Measurements from ENCODE around the gene LCN9. TPM values are rescaled to one million over a fixed set of nuclear protein-coding genes. Genes with fewer than 3 reads are reported as not detected.
"Not testable (repeated sequence)": the region's sequence is repeated elsewhere in the genome, so short reads cannot be mapped to it uniquely, and the experiment has no call there.

The LCN9 gene
- total RNA-seq, 1 donor from 2014 or later: 4.8 TPM

DNA sequence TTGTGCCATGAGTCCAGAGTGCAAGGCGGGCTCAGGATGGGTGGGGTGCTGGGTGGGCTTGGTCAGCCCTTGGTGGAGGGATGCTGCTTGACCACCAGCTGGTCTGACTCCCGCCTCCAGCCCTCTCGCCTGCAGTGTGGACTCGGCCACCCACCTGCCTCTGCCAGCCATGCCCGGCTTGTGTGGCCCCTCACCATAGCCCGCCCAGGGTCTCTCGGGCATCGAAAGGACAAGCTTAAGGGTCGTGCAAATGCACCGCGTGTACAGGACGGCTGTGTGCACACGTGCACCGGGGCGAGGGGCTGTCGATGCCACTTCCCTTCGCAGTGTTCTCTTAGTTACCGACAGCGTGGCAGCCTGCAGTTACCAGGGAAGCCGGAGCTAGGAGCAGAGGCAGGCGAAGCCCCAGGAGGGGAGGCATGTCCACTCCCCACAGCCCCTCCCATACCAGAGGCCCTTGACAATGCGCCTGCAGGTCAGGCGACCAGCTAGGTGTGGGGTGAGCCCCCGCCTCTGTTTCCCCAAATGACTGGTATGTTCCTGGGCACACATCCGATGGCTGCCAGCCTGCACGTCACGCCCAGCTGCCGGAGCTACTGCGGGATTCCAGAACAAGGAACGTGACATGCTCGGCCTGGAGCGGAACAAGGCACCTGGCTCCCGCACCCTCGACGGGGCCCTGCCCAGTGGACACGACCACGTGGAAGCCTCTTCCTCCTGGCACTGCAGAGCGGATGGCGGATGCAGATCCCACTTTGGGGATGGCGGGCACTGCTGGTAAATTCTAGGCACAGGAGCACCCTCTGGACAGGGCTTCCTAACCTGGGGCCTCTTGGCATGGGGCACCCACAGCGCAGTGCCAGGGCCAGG is 7.8 kb downstream of the LCN9 start:
- Mint-ChIP-seq H3K36me3 (ENCODE audit: low read depth, unreplicated experiment) (peaks cover 5% of the 10 kb centered on the region), H3K27ac (ENCODE audit: unreplicated experiment) (no peak overlapping the region), H3K27me3 (ENCODE audit: low read depth, unreplicated experiment) (peaks cover 14% of the 10 kb centered on the region), H3K4me1 (ENCODE audit: low read depth, unreplicated experiment) (no peaks in the 10 kb centered on the region), H3K4me3 (ENCODE audit: unreplicated experiment) (no peak overlapping the region), H3K9me3 (ENCODE audit: unreplicated experiment) (peaks cover 9% of the 10 kb centered on the region)
- no peak overlapping the region for H3K4me2 ChIP-seq (ENCODE audit: low read length)
- no peaks in the 10 kb centered on the region for H3K27me3 ChIP-seq (ENCODE audit: insufficient read depth, low read length)
- no peaks in the 10 kb centered on the region for H3K4me1 ChIP-seq (ENCODE audit: insufficient read depth, low read length)
- H3K27ac ChIP-seq (ENCODE audit: low read depth, low read length): no peak overlapping the region
- DNase-seq (ENCODE audit: low read depth) (no peak), FAIRE-seq (no peak)
- H3K79me2 ChIP-seq (ENCODE audit: insufficient read depth, low read length): no peaks in the 10 kb centered on the region
- H3K9me3 ChIP-seq (ENCODE audit: insufficient read depth, low read depth, low read length): no peaks in the 10 kb centered on the region
- H4K20me1 ChIP-seq (ENCODE audit: insufficient read depth, low read length): no peaks in the 10 kb centered on the region
- no peak overlapping the region for H3K9ac ChIP-seq (ENCODE audit: low read length)
- H2AFZ ChIP-seq (ENCODE audit: low read depth, low read length): no peak overlapping the region
- no peak overlapping the region for H3K4me3 ChIP-seq (ENCODE audit: insufficient read depth, low read depth, low read length)
- no peak for TF ChIP-seq EZH2 (IDR thresholded peaks at IDR 0.05; ENCODE audit: insufficient read depth, low read length)
- no peak for TF ChIP-seq CTCF (IDR thresholded peaks at IDR 0.05; ENCODE audit: insufficient read depth, low read depth, low read length)
- H3K36me3 ChIP-seq (ENCODE audit: insufficient read depth, low read length): no peaks in the 10 kb centered on the region

- Histone ChIP-seq H2AFZ (ENCODE audit: low read depth, low read length) (no peak overlapping the region), H3K27ac (ENCODE audit: low read depth, low read length) (no peak overlapping the region), H3K27me3 (ENCODE audit: insufficient read depth, low read length) (no peaks in the 10 kb centered on the region), H3K9ac (ENCODE audit: low read length) (no peak overlapping the region), H3K4me1 (ENCODE audit: insufficient read depth, low read length) (no peaks in the 10 kb centered on the region), H4K20me1 (ENCODE audit: insufficient read depth, low read length) (no peaks in the 10 kb centered on the region), H3K4me3 (ENCODE audit: insufficient read depth, low read depth, low read length) (no peak overlapping the region), H3K4me2 (ENCODE audit: low read length) (no peak overlapping the region), H3K36me3 (ENCODE audit: insufficient read depth, low read length) (no peaks in the 10 kb centered on the region), H3K79me2 (ENCODE audit: insufficient read depth, low read length) (no peaks in the 10 kb centered on the region), H3K9me3 (ENCODE audit: insufficient read depth, low read depth, low read length) (no peaks in the 10 kb centered on the region)
- H3K4me3 Mint-ChIP-seq (ENCODE audit: unreplicated experiment): no peak overlapping the region
- H3K4me1 Mint-ChIP-seq (ENCODE audit: low read depth, unreplicated experiment): no peaks in the 10 kb centered on the region
- no peak for DNase-seq (ENCODE audit: low read depth)
- TF ChIP-seq EZH2 (IDR thresholded peaks at IDR 0.05; ENCODE audit: insufficient read depth, low read length) (no peak), CTCF (IDR thresholded peaks at IDR 0.05; ENCODE audit: insufficient read depth, low read depth, low read length) (no peak)
- no peak overlapping the region for H3K27ac Mint-ChIP-seq (ENCODE audit: unreplicated experiment)
- H3K27me3 Mint-ChIP-seq (ENCODE audit: low read depth, unreplicated experiment): peaks cover 10% of the 10 kb centered on the region
- H3K36me3 Mint-ChIP-seq (ENCODE audit: low read depth, unreplicated experiment): peaks cover 4% of the 10 kb centered on the region
- FAIRE-seq: no peak
- peaks cover 9% of the 10 kb centered on the region for H3K9me3 Mint-ChIP-seq (ENCODE audit: unreplicated experiment)
These were observed 8.5 kb downstream of the LCN9 start for GRCh38 chr9:135671591-135672041.

DNA sequence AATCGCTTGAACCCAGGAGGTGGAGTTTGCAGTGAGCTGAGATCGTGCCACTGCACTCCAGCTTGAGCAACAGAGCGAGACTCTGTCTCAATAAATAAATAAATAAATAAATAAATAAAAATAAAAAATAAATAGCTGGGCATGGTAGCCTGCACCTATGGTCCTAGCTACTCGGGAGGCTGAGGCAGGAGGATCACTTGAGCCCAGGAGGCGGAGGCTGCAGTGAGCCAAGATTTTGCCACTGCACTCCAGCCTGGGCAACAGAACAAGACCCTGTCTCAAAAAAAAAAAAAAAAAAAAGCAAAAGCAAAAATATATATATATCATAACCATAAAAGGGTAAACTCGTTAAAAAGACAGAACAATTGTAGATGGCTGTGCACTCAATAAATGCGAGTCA is 9.7 kb downstream of the LCN9 start:
- H3K27ac Mint-ChIP-seq (ENCODE audit: unreplicated experiment); H3K36me3 ChIP-seq (ENCODE audit: insufficient read depth, low read length); H3K9ac ChIP-seq (ENCODE audit: low read length); H3K4me2 ChIP-seq (ENCODE audit: low read length); H3K9me3 Mint-ChIP-seq (ENCODE audit: unreplicated experiment); DNase-seq (ENCODE audit: low read depth); H3K9me3 ChIP-seq (ENCODE audit: insufficient read depth, low read depth, low read length); H3K4me3 Mint-ChIP-seq (ENCODE audit: unreplicated experiment); H3K79me2 ChIP-seq (ENCODE audit: insufficient read depth, low read length); H3K27ac ChIP-seq (ENCODE audit: low read depth, low read length); H3K4me3 ChIP-seq (ENCODE audit: insufficient read depth, low read depth, low read length); H3K4me1 Mint-ChIP-seq (ENCODE audit: low read depth, unreplicated experiment); FAIRE-seq; H3K36me3 Mint-ChIP-seq (ENCODE audit: low read depth, unreplicated experiment); H3K4me1 ChIP-seq (ENCODE audit: insufficient read depth, low read length); H2AFZ ChIP-seq (ENCODE audit: low read depth, low read length); H4K20me1 ChIP-seq (ENCODE audit: insufficient read depth, low read length); H3K27me3 ChIP-seq (ENCODE audit: insufficient read depth, low read length): not testable (repeated sequence)
- H3K27me3 Mint-ChIP-seq (ENCODE audit: low read depth, unreplicated experiment): peaks cover 16% of the 10 kb centered on the region
